Aorta (tissue), 5 donors: ENCODE measurements around the gene TAC3. TPM values are rescaled to one million over a fixed set of nuclear protein-coding genes. Genes with fewer than 3 reads are reported as not detected.

Experiments used
- ATAC-seq: fragments of 200-7000 bp; cut with Tn5 transposase; one replicate; pipeline ENCODE4 v1.9.1; 2022; ENCODE audit warnings: moderate library complexity; ENCODE audit not compliant: low FRiP score
- DNase-seq, 2 donors: peaks; one replicate each; pipeline ENCODE4 v3.0.0-alpha.2; 2020
- H3K27ac ChIP-seq, 2 donors: one replicate each; pipeline ENCODE4 v1.5.1; 2013; ENCODE audit warnings: low read length in 2 of 2, mild to moderate bottlenecking in 2 of 2, moderate library complexity in 2 of 2, control low read depth in 1 of 2, inconsistent platforms in 1 of 2, low read depth in 1 of 2
- H3K27me3 ChIP-seq, 2 donors: one replicate each; pipeline ENCODE4 v1.6.1; 2013; ENCODE audit warnings: control low read depth in 1 of 2, low read length in 1 of 2, mild to moderate bottlenecking in 1 of 2, moderate library complexity in 1 of 2; ENCODE audit not compliant: insufficient read depth in 2 of 2, control insufficient read depth in 1 of 2
- H3K36me3 ChIP-seq, 2 donors: one replicate each; pipeline ENCODE4 v1.6.1; 2013; ENCODE audit warnings: control low read depth in 1 of 2, low read length in 1 of 2, mild to moderate bottlenecking in 1 of 2; ENCODE audit not compliant: insufficient read depth in 2 of 2, control insufficient read depth in 1 of 2
- H3K4me1 ChIP-seq, 2 donors: one replicate each; pipeline ENCODE4 v1.6.1; 2013; ENCODE audit warnings: low read length in 2 of 2, control low read depth in 1 of 2, mild to moderate bottlenecking in 1 of 2, moderate library complexity in 1 of 2; ENCODE audit not compliant: insufficient read depth in 2 of 2, control insufficient read depth in 1 of 2
- H3K4me3 ChIP-seq, 2 donors: one replicate each; pipeline ENCODE4 v1.5.1; 2013; ENCODE audit warnings: low read length in 2 of 2, control low read depth in 1 of 2, mild to moderate bottlenecking in 1 of 2
- H3K9me3 ChIP-seq: one replicate; pipeline ENCODE4 v1.6.1; 2013; ENCODE audit warnings: mild to moderate bottlenecking, low read length; ENCODE audit not compliant: control insufficient read depth
- WGBS, 2 donors: extraction: QIAGEN DNeasy Blood & Tissue Kit; methylation state at CpG; one replicate each; pipeline ENCODE4 v1.1.7; 2013; 5-methylcytosine and 5-hydroxymethylcytosine counted together
- intact Hi-C, 2 donors: fragments of 100-400 bp; cut with DNase I; formaldehyde crosslinking; loops; one replicate each; pipeline versions ENCODE4 v1.14.2 to v1.15.0; 2022
- polyA plus RNA-seq, 2 donors: library from polyadenylated mRNA; stranded (reverse); fragments of 200-250 nt; gene quantifications; one replicate each; pipeline ENCODE4 v1.2.3, GENCODE V29; 2013
- total RNA-seq, 2 donors: library from RNA; stranded (reverse); fragmentation: NEBNext Ultra II Directional; extraction: Animal tissue kit (Norgen Biotek cat#: 25700); gene quantifications; one replicate each; pipeline ENCODE4 v1.2.1, GENCODE V29; 2021
- donor health status: healthy with polysubstance abuse.
- donor health status: Bipolar disorder and iron deficiency.
- donor health status: DM: no; HTN: no; CAD: no.
- donor health status: DM: no; HTN: no; CAD: no.
- donor health status: DM: yes; HTN: yes; CAD: no.

TAC3 gene
- total and polyA plus RNA-seq, 4 donors = 0.88 TPM; not detected in 3

DNA sequence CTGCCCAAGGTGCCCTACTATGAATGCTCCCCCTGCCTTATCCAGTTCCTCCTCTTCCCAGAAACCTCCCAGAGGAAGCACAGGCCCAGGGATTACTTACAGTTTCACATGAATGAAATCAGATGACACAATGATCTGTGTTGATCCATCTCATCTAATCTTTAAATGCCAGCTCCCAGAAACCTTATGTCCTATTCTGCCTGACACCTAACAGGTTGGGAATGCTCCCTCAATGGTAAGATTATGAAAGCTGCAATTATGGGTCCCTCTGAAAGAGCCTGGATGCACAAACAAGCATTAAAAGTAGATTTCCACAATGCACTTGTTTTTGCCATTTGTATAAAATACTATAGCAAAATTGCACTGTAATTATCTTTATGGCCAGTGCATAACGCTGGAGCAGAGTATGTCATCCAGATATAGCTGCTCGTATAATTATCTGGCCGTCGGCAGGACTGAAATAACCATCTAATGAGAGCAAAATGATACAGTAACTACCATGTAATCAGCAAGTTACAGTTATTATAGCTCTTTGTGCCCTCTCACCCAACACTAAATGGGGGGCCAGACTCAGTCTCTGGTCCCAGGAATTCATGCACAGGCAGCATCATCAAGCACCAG lies 5.6 kb downstream of the TAC3 start:
- Histone ChIP-seq H3K4me3 (no peak overlapping the region), H3K36me3 (no peaks in the 10 kb centered on the region), H3K27ac (no peak overlapping the region), H3K27me3 (no peaks in the 10 kb centered on the region), H3K4me1 (no peaks in the 10 kb centered on the region), H3K9me3 (no peaks in the 10 kb centered on the region)
- ATAC-seq = no peak
- intact Hi-C loops = no loop called here
- DNase-seq = no peak
- WGBS, 2 donors = 79 to 80% methylated on average over 4 of the region's 4 CpGs

DNA sequence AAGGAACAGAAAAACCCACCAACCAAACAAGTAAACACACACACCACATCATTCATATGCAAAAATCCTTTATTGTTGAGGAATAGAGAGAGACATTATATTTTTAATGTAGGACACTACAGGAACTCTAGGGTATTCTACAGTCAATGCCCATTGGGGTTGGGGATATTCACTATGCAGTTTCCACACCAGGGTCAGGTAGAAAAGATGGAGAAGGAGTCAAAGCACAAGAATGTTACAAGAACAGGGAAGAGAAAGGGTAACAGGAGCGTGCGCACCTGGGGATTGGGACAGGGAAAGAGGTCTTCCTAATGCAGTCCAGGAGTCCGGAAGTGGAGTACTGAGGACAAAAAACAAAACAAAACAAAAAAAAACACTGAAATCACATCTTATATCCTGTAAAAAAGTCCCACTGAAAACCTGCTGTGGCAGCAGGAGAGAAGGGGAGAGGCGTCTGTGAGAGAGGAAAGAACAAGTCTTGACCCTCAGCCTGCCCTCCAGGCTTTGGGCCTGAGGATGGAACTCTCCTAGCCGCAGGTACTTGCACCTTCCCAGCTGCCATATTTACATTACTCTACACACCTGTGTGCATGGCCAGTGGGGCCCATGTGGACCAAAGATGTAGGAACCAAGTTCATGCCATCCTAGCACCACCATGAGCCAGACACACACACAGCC lies 6.2 kb downstream of the TAC3 start:
- ATAC-seq (no peak), DNase-seq (no peak)
- 82 to 88% methylated on average over 5 of the region's 5 CpGs for WGBS, 2 donors
- no peak overlapping the region for H3K4me3 ChIP-seq
- intact Hi-C loops = loop anchor here in 1 of 2 donors (5.0 kb wide), 2 partner anchors 52 to 102 kb away; partner anchors contain the start of gene STAT6
- H3K27ac ChIP-seq = no peak overlapping the region
- no peaks in the 10 kb centered on the region for H3K9me3 ChIP-seq
- no peaks in the 10 kb centered on the region for H3K27me3 ChIP-seq
- no peaks in the 10 kb centered on the region for H3K36me3 ChIP-seq
- H3K4me1 ChIP-seq = no peaks in the 10 kb centered on the region

- ATAC-seq (no peak), DNase-seq (no peak)
- intact Hi-C loops = loop anchor here in 1 of 2 donors (5.0 kb wide), 2 partner anchors 54 to 104 kb away; partner anchors contain the start of gene STAT6
- Histone ChIP-seq H3K4me3 (no peak overlapping the region), H3K36me3 (peaks cover 0 to 2% of the 10 kb centered on the region in 2 donors), H3K9me3 (no peaks in the 10 kb centered on the region), H3K27ac (no peak overlapping the region), H3K27me3 (no peaks in the 10 kb centered on the region), H3K4me1 (no peaks in the 10 kb centered on the region)
Observed at GRCh38 chr12:57008178-57008577, 8.2 kb downstream of the TAC3 start.

DNA sequence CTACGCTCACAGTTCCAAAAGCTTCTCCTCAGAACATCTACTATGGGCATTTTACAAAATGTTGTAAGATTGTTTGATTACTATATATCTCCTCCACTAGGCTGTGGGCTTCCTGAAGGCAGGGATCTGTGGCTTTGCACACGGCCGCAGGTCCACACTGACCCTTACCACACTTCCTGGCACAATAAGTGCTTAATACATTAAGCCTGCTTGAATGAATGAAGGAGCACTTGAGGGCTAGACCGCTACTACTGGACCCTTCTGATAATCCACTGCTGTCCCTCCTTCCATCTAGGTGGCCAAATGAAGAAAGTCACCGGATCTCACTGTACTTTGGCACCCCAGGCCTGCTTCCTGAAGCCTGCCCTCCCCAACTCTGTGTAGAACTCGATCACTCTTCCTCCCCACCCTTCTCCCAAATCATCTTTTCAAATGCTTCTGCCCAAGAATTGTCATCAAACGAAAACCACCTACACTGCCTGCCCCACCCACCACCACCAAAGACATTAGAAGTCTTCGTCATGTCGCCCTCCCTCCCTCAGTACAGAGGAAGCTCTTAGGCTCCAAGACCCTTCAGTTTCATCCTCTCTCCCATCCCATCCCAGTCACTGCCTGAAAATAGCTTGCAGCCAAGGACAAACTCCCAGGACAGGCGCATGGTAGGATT lies 9.4 kb downstream of the TAC3 start:
- Histone ChIP-seq H3K4me1 (no peaks in the 10 kb centered on the region), H3K9me3 (no peaks in the 10 kb centered on the region), H3K36me3 (peaks cover 0 to 3% of the 10 kb centered on the region in 2 donors), H3K4me3 (peak overlapping the region in 1 of 2 donors; percentile 83), H3K27ac (no peak overlapping the region), H3K27me3 (no peaks in the 10 kb centered on the region)
- intact Hi-C loops = loop anchor here in 1 of 2 donors (5.0 kb wide), 2 partner anchors 55 to 105 kb away; partner anchors contain the start of gene STAT6
- ATAC-seq (no peak), DNase-seq (no peak)
- 60 to 63% methylated on average over 10 of the region's 10 CpGs for WGBS, 2 donors

DNA sequence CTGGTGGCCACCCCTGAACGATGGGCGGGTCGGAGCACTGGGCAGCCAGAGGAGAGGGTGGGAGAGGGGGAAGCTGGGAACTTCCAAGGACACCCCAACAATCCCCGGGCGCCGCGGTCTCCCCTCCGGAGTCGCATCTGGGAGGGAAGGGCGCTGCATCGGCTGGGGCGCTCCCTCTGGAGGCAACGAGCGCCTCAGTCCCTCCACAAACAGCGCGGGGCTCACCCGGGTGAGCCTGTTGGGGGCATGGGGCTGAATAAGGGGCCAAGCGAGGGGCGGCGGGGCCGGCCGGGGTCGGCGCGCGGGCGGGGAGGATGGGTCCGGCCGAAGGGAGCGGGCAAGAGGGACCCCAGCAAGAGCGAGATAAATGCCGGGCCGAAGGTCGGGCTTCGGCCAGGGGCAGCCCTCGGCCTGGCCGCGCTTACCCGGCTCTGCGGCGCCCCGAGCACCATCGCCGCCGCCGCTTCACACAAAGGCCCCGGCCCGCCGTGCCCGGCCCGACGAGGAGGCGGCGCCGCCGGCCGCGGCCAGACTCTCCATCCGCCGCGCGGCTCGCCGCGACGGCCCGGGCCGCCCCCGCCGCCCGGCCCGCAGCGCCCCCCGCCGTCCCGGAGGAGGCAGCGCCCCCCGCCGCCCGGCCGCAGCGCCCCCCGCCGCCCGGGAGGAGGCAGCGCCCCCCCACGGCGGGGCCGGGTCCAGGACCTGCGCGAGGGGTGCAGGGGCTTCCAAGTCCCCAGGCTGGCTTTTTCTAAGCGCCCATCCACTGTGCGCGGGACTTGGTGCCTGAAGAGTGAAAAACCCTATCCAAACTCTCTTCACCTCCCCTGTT lies 10.1 kb downstream of the TAC3 start, which contains the start of gene ZBTB39:
Gene ZBTB39, minus strand, starts transcription at position 567 of the 829 bp plus-strand sequence. CDS start 1,629 bp downstream, outside the sequence.
- Histone ChIP-seq H3K27ac (peak within 1 kb of the TSS in 1 of 2 donors; percentile 8), H3K27me3 (no peaks in the 10 kb centered on the region), H3K36me3 (peaks cover 0 to 3% of the 10 kb centered on the region in 2 donors), H3K9me3 (no peaks in the 10 kb centered on the region), H3K4me3 (peak within 1 kb of the TSS; percentile 83 to 96), H3K4me1 (no peaks in the 10 kb centered on the region)
- ATAC-seq (peak; percentile 80), DNase-seq (peak; percentile 62 to 86)
- 0 to 1% methylated on average over 56 to 94 of the region's 94 CpGs for WGBS, 2 donors
- intact Hi-C loops = loop anchor here in 1 of 2 donors (5.0 kb wide), 2 partner anchors 56 to 106 kb away; partner anchors contain the start of gene STAT6

GRCh38 chr12:57004651-57005050 lies 11.7 kb downstream of the TAC3 start:
- WGBS, 2 donors = 77 to 80% methylated on average over 6 of the region's 6 CpGs
- intact Hi-C loops = loop anchor here in 1 of 2 donors (5.0 kb wide), 2 partner anchors 58 to 108 kb away; partner anchors contain the start of gene STAT6
- ATAC-seq (no peak), DNase-seq (no peak)
- Histone ChIP-seq H3K36me3 (peaks cover 0 to 3% of the 10 kb centered on the region in 2 donors), H3K9me3 (no peaks in the 10 kb centered on the region), H3K27ac (no peak overlapping the region), H3K27me3 (no peaks in the 10 kb centered on the region), H3K4me1 (no peaks in the 10 kb centered on the region), H3K4me3 (no peak overlapping the region)

- intact Hi-C loops = no loop called here
- no peak overlapping the region for H3K4me3 ChIP-seq
- DNase-seq (no peak), ATAC-seq (no peak)
- no peaks in the 10 kb centered on the region for H3K27me3 ChIP-seq
- H3K36me3 ChIP-seq = peaks cover 0 to 3% of the 10 kb centered on the region in 2 donors
- no peak overlapping the region for H3K27ac ChIP-seq
- H3K4me1 ChIP-seq = no peaks in the 10 kb centered on the region
- H3K9me3 ChIP-seq = no peaks in the 10 kb centered on the region
- 92 to 95% methylated on average over 13 of the region's 13 CpGs for WGBS, 2 donors
Observed at GRCh38 chr12:57003395-57003794, 12.9 kb downstream of the TAC3 start.

- WGBS, 2 donors = 29 to 34% methylated on average over 13 of the region's 13 CpGs
- Histone ChIP-seq H3K27me3 (no peaks in the 10 kb centered on the region), H3K36me3 (peaks cover 0 to 5% of the 10 kb centered on the region in 2 donors), H3K9me3 (no peaks in the 10 kb centered on the region), H3K4me1 (no peaks in the 10 kb centered on the region), H3K4me3 (no peak overlapping the region), H3K27ac (no peak overlapping the region)
- ATAC-seq = no peak
- peak; percentile 69 to 82 for DNase-seq
- intact Hi-C loops = no loop called here
Observed at GRCh38 chr12:57001448-57001906, 14.9 kb downstream of the TAC3 start.
